GM18873 (cell line): ENCODE results near the gene NRXN3.
"Not testable (repeated sequence)": the region's sequence is repeated elsewhere in the genome, so short reads cannot be mapped to it uniquely, and the experiment has no call there.

ENCODE experiments used
- ATAC-seq: cut with Tn5 transposase; IDR thresholded peaks from one replicate; pipeline ENCODE4 v1.9.1; 2021; ENCODE audit warnings: mild to moderate bottlenecking, moderate library complexity, moderate number of reproducible peaks; ENCODE audit not compliant: unreplicated experiment, low FRiP score

Gene NRXN3

DNA sequence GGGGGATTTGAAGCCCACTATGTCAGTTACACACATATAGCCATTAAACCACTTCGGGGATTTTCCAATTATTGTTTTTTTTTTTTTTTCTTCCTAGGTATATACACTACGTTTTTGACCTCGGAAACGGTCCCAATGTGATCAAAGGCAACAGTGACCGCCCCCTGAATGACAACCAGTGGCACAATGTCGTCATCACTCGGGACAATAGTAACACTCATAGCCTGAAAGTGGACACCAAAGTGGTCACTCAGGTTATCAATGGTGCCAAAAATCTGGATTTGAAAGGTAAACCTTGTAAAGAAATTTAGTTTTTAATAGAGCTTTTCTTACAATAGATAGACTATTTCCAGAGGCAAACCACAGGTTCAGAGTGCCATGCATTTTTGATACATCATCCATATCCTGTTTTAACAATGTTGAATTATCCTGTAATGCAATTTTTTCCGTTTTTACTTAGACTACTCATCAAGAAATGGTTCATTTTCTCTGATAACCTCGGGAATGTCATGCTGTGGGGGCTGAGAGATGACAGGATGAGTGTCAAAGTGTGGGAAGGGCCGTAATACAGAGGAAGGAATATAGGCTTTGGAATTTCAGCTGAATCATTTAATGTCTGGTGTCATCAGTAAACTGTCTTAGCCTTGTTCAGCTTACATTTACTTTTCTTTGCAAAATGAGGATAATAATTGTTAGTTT lies 797.1 kb downstream of the NRXN3 start:
- ATAC-seq = no peak

GRCh38 chr14:78968265-78968664 lies 798.1 kb downstream of the NRXN3 start:
- ATAC-seq = no peak

GRCh38 chr14:78970677-78971076 lies 800.5 kb downstream of the NRXN3 start:
- no peak for ATAC-seq

DNA sequence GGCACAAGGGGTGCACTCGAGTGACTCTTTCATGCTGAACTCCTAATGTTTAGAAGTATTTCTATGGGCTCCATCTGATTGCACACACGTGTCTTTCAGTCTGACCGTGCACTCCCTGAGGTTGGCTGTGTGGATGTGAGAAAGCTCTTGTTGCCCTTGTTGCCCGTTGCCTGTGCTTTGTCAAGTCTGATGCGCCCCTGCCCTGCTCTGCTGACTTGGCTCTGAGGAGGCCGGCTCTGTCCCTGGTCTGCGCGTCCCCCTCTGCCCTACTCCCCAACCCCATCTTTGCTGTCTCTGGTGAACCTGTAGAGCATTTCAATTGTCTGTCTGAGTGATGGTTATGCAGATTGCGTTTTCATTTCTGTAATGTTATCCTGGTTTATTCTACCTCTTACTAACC lies 802.3 kb downstream of the NRXN3 start:
- ATAC-seq = no peak

DNA sequence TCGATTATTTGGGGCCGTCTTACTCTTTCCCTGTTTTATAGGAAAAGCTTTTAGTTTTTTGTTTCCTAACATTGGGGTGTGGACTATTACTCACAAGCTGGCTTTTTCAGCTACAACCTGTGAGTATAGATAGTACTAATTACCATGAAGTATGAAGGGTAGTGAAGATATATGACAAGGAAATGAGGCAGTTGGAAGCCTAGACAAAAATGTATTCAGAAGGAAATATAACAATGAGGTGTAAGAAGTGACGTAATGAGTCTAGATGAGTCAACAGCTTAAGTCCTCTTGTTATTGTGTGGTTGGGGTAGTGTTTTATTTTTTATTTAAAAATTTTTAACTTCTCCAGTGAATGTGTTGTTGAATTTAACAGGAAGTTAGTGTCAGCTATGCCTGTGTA lies 804.5 kb downstream of the NRXN3 start:
- no peak for ATAC-seq

DNA sequence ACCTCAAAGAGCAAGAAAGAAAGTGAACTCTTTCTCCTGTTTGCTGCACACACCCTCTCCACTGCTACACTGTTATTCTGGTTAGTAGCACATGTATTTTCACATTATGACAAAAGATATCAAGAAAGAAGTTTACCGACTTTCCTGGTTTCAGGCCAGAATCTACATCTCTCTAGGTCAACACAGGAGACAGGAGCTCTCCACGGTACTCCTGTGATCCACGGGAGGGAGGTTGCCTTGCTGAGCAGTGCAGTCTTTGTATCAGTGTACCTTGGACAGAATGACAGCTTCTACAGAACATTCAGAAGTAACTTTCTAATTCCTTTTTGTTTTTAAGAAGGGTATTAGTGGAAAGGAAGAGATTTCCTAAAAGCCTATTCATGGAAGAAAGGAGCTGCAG lies 805.6 kb downstream of the NRXN3 start:
- ATAC-seq = no peak

- no peak for ATAC-seq
Measured at GRCh38 chr14:78978896-78979295, 808.7 kb downstream of the NRXN3 start.

DNA sequence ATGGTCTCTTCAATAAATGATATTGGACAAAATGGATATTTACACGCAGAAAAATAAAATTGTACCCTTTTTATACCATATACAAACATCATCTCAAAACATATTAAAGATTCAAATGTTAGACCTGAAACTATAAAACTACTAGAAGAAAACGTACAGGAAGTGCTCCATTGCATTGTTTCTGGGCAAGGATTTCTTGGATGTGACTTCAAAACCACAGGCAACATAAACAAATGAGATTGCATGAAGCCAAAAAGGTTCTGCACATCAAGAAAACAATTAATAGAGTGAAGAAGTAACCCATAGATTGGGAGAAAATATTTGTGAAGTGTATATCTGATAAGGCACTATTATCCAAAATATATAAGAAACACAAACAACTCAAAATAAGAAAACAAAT lies 812.4 kb downstream of the NRXN3 start:
- no peak for ATAC-seq

DNA sequence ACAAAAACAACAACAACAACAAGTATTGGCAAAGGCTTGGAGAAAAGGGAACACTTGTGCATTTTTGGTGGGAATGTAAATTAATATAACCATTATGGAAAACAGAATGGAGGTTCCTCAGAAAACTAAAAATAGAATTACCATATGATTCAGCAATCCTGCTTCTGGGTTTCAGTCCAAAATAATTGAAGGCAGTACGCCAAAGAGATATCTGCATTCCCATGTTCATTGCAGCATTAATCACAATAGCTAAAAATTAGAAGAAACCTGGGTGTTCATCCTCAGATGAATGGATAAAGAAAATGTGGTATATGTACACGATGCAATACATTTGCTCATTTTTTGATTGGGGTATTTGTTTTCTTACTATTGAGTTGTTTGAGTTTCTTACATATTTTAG lies 813.0 kb downstream of the NRXN3 start:
- no peak for ATAC-seq

GRCh38 chr14:78985668-78986381 lies 815.7 kb downstream of the NRXN3 start:
- no peak for ATAC-seq

- no peak for ATAC-seq
Measured at GRCh38 chr14:78986989-78987388, 816.8 kb downstream of the NRXN3 start.

DNA sequence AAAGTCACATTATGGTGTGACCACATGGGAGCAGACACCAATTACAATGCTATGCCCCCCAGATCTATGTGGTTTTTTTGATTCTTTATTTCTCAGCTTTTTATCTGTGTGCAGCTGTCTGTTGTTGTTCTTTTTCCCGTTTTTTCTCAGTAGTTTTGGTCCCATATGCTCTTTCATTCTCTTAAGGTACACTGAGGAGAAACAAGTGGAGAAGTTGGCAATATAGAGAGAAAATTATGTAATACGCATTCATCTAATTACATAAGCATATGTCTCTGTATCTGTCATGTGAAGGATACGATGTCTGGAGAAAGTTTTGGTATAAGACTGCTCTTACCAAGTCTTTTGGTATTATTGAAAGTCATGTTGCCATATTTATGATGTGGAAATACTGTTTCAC lies 819.0 kb downstream of the NRXN3 start:
- ATAC-seq = no peak

DNA sequence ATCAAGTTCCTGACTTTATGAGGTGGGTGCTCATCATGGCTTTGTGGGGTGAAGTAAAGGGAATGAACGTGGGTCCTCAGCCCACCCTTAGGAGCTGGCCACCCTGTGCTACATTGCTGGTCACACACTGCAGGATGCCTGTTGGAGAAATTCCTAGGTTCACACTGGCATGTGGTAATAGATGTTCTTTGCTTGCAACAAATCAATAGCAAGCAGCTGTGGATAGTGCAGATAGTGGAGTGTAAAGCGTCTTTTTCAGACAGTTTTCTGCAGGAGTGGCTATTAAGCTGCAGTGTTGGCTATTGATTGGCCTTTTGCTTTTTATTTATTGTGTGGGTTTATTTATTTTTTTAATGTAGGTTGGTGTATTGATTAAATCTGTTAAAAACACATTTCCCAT lies 822.7 kb downstream of the NRXN3 start:
- no peak for ATAC-seq

DNA sequence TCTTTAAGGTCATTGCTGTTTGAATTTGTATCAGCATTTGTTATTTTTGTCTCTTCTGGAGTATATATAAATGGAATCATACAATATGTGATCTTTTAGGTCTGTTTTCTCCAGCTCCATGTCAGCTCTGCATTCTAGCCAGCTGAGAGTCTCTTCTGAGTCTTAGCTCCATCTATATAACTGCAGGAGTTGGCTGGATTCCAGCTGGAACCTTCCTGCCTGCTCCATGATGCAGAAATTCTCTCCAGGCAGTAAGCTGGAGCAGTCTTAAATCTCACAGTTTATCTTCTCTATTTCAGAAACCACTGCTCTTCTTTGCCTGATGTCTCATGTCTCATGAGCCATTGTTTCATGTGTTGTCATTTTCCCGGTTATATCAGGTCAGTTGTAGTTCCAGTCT lies 827.6 kb downstream of the NRXN3 start:
- no peak for ATAC-seq

DNA sequence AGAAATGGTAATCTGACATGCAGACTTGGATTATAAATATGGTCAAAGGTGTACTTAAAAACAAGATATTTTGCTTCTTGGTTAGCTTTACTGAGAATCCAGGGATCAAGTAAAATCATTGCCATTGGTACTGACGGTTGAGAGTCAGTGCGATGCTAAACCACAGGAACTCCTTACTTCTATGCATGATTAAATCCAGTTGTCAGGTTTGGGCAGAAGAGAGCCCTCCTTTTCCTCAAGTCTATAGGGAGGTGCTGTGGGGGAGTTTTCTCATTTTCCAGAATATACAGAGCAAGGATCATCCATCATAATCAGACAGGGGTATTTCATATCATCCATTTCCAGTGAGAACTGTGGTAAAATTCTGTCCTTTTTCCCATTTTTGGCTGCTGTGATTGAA lies 839.1 kb downstream of the NRXN3 start:
- no peak for ATAC-seq

- ATAC-seq = no peak
Measured at GRCh38 chr14:79011091-79011919, 841.1 kb downstream of the NRXN3 start.

GRCh38 chr14:79011920-79012204 lies 841.7 kb downstream of the NRXN3 start:
- no peak for ATAC-seq

GRCh38 chr14:79016828-79017505 lies 846.8 kb downstream of the NRXN3 start:
- ATAC-seq = no peak

DNA sequence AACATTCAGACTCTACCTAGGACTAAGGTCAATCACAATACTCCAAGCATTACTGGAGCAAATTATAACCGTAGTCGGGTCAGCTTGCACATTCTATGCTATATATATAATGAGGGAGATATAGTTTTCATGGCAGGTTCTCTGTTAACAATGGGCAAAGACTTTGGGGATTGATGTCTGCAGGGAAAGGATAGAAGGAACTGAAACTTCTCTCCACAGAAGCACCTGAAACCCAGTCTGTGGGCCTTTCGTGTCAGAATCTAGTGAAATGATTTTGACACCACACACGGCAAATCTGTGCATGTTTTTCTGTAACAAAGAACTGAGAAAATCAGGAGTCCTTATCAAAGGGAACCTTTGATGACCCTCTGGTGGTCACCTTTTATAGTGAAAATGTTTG lies 847.4 kb downstream of the NRXN3 start:
- no peak for ATAC-seq

GRCh38 chr14:79018836-79019235 lies 848.7 kb downstream of the NRXN3 start:
- no peak for ATAC-seq

- not testable (repeated sequence) for ATAC-seq
Measured at GRCh38 chr14:79019898-79020297, 849.7 kb downstream of the NRXN3 start.
